Peyer's patch (tissue), 4 donors: ENCODE results near the gene OPCML. TPM values are rescaled to one million over a fixed set of nuclear protein-coding genes. Genes with fewer than 3 reads are reported as not detected.

Source experiments
- DNase-seq, 3 donors: peaks; one replicate each; pipeline ENCODE4 v3.0.0-alpha.2; 2017 to 2019
- H3K27ac ChIP-seq, 4 donors: fragments of 200-600 bp; sonication (generic); one replicate each; pipeline ENCODE4 v1.5.1; 2016 to 2019
- H3K27me3 ChIP-seq, 2 donors: fragments of 200-600 bp; sonication (generic); one replicate each; pipeline ENCODE4 v1.5.1; 2019
- H3K36me3 ChIP-seq, 3 donors: fragments of 200-600 bp; sonication (generic); one replicate each; pipeline ENCODE4 v1.5.1; 2016 to 2019
- H3K4me1 ChIP-seq, 4 donors: fragments of 200-600 bp; sonication (generic); one replicate each; pipeline ENCODE4 v1.5.1; 2016 to 2019
- H3K4me3 ChIP-seq, 4 donors: fragments of 200-600 bp; sonication (generic); 1 replicate in 3 of 4; 2 replicates in 1 of 4; pipeline ENCODE4 v1.5.1; 2016 to 2019; ENCODE audit warnings: mild to moderate bottlenecking in 1 of 4
- H3K9me3 ChIP-seq, 4 donors: fragments of 200-600 bp; sonication (generic); one replicate each; pipeline ENCODE4 v1.5.1; 2016 to 2019; ENCODE audit warnings: mild to moderate bottlenecking in 1 of 4
- POLR2A ChIP-seq, 2 donors: fragments of 450-650 bp; IDR thresholded peaks; one replicate each; pipeline ENCODE4 v1.5.1; 2017; ENCODE audit warnings: antibody characterized with exemption in 2 of 2, mild to moderate bottlenecking in 2 of 2, moderate library complexity in 2 of 2
- total RNA-seq, 4 donors: library from RNA; depleted of rRNA; stranded (reverse); fragments of >200 nt; gene quantifications; one replicate each; pipeline ENCODE4 v1.1.0, GENCODE V29; 2016
- TF ChIP-seq, protein P1 (sequence below), 6 experiments: fragments of 450-650 bp in 4 of 6; fragments of 200-600 bp in 2 of 6; sonication (generic) in 1 of 6; IDR thresholded peaks; one replicate each; pipeline ENCODE4 v1.5.1; 2017 to 2019; ENCODE audit warnings: antibody characterized with exemption in 6 of 6, mild to moderate bottlenecking in 3 of 6, moderate library complexity in 1 of 6

OPCML gene
- total RNA-seq, 4 donors from 2014 or later = not detected

DNA sequence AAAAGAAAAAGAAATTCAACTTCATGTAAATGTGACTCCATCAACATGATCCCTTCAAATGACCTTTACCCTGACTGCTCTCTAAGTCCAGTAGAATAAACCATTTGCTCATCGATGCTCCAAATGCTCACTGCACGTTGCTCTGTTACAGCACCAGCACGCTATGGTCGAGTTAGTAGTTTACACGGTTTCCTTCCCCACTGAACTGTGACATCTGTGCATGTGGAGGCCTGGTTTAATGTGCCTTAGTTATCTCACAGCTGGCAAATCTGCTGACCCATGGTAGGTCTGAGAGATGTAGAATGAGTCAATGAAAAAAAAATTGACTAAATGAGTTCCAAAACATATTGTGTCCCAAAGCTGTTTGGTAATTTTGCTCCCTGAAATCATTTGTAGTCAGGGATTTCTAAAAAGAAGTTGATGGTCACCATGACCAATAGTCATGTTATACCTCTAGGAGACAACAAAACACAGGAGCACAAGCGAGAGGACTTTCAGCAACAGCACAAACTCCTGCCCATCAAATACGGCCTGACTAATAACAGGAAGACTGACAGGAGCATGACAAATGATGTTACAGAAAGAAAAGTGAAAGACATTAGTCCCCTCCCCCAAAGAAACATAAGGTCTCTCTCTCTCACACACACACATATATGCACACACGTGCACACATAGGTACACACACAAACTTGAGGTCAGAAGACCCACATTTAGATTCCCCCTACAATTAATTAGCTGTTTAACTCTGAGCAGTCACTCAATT, 624.5 kb downstream of the OPCML start:
- H3K36me3 ChIP-seq = no peaks in the 10 kb centered on the region
- DNase-seq = no peak
- no peak overlapping the region for H3K27ac ChIP-seq
- H3K4me3 ChIP-seq = no peak overlapping the region
- H3K4me1 ChIP-seq = peaks cover 0 to 24% (median 1%) of the 10 kb centered on the region in 4 donors
- no peak for TF ChIP-seq POLR2A (IDR thresholded peaks at IDR 0.05)
- TF ChIP-seq, protein P1, sequence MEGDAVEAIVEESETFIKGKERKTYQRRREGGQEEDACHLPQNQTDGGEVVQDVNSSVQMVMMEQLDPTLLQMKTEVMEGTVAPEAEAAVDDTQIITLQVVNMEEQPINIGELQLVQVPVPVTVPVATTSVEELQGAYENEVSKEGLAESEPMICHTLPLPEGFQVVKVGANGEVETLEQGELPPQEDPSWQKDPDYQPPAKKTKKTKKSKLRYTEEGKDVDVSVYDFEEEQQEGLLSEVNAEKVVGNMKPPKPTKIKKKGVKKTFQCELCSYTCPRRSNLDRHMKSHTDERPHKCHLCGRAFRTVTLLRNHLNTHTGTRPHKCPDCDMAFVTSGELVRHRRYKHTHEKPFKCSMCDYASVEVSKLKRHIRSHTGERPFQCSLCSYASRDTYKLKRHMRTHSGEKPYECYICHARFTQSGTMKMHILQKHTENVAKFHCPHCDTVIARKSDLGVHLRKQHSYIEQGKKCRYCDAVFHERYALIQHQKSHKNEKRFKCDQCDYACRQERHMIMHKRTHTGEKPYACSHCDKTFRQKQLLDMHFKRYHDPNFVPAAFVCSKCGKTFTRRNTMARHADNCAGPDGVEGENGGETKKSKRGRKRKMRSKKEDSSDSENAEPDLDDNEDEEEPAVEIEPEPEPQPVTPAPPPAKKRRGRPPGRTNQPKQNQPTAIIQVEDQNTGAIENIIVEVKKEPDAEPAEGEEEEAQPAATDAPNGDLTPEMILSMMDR (IDR thresholded peaks at IDR 0.05) = no peak
- H3K27me3 ChIP-seq = no peaks in the 10 kb centered on the region
- no peaks in the 10 kb centered on the region for H3K9me3 ChIP-seq

DNA sequence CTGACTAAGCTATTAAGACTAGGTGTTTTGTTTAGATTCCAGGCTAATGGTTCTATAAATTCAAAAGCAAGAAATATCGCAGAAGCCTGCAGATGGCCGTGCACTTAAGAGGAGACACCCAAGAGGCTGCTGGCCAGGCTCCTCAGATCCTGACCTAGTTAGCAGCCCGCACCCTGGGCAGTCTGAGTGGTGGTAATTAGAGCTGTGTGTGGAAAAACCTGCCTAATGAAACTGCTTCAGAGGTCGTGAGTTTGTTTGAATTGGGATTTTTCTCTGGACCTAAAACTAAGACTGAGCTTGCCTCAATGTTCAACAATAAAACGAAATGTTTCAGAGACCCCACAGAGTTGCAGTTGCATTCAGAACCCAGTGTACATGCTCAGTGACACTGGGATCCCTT, 627.7 kb downstream of the OPCML start:
- DNase-seq = no peak
- Histone ChIP-seq H3K27ac (no peak overlapping the region), H3K36me3 (no peaks in the 10 kb centered on the region), H3K27me3 (no peaks in the 10 kb centered on the region), H3K4me1 (peaks cover 0 to 9% (median under 1%) of the 10 kb centered on the region in 4 donors), H3K9me3 (no peaks in the 10 kb centered on the region), H3K4me3 (no peak overlapping the region)
- no peak for TF ChIP-seq POLR2A (IDR thresholded peaks at IDR 0.05)
- TF ChIP-seq, protein P1 (IDR thresholded peaks at IDR 0.05) = no peak

DNA sequence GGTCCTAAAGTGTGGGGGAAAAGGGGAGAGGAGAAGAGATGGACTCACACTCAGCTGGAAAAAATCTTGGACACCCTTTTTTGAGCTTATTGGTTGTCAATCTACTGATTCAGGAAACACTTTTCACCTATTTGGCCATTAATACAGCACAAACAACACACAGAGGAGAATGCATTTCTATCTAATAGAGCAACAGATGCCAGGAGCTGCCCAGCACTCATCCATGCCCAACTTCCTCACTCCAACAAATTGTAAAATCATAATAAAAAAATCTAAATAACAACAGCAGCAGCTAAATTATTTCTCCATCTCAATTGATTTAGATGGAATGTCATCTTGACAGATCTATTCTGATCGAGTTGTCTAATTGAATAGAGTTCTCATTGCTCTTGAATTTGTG, 628.2 kb downstream of the OPCML start:
- H3K4me3 ChIP-seq = no peak overlapping the region
- DNase-seq = no peak
- TF ChIP-seq POLR2A (IDR thresholded peaks at IDR 0.05) = no peak
- TF ChIP-seq, protein P1 (IDR thresholded peaks at IDR 0.05) = no peak

DNA sequence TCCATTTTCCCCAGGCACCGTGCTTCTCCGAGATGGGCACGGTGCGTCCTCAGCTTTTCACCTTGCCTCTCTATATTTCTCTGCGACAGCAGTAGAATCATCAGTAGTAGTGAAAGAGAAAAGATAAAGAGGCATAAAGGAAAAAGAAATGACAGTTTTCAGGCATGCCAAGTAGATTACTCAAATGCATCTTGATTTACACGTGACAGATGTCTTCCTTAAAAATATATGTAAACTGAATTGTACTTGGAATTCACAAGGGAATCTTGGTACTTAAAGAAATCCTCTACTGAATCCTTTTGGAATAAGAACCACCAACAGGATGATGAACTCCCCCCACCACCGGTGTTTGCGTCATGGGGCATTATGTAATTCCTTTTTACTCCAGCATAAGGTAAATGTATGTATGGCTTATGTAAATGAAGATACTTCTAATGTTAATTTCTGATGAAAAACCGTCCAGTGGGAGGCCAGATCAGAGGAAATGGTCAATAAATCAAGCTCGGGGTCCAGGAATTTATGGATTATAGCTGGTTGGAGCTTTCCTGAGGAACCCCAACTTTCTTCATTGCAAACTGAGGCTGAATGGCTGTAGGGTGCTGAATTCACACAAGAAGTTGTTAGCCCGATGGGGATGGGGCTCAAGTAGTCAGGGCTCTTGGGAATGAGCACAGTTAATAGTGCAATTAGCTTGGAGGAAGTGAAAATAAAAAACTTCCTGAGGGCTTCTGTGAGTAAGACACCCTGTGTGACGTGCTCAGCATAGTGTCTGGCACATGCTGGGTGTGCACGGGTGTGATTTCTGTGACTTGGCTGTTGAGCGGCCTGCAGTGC, 630.4 kb downstream of the OPCML start:
- Histone ChIP-seq H3K27ac (peak overlapping the region in 2 of 4 donors; percentile 10 to 21), H3K36me3 (no peaks in the 10 kb centered on the region), H3K4me1 (peaks cover 0 to 7% (median 0%) of the 10 kb centered on the region in 4 donors), H3K4me3 (no peak overlapping the region), H3K27me3 (no peaks in the 10 kb centered on the region), H3K9me3 (no peaks in the 10 kb centered on the region)
- peak in 1 of 3 donors; percentile 66 for DNase-seq
- TF ChIP-seq, protein P1 (IDR thresholded peaks at IDR 0.05) = no peak
- TF ChIP-seq POLR2A (IDR thresholded peaks at IDR 0.05) = no peak

More for the DNA sequence above, 628.2 kb downstream of the OPCML start:
- Histone ChIP-seq H3K9me3 (no peaks in the 10 kb centered on the region), H3K27ac (no peak overlapping the region), H3K27me3 (no peaks in the 10 kb centered on the region), H3K4me1 (peaks cover 0 to 7% (median 0%) of the 10 kb centered on the region in 4 donors), H3K36me3 (no peaks in the 10 kb centered on the region)

DNA sequence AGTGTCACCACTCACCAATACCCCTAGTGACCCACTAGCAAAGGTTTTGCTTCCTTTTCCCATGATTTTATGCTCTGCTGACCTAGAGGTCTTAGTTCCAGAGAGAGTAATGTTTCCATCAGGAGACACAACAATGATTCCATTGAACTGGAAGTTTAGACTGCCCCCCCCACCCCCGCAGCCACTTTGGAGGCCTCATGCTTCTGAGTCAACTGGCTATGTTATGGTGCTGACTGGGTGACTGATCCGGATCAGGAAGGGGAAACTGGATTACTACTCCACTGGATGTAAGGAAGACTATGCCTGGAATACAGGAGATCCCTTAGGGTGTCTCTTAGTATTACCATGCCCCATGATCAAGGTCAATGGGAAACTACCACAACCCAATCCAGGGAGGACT, 633.6 kb downstream of the OPCML start:
- no peak overlapping the region for H3K27ac ChIP-seq
- H3K27me3 ChIP-seq = no peaks in the 10 kb centered on the region
- peaks cover 0 to 7% (median 0%) of the 10 kb centered on the region in 4 donors for H3K4me1 ChIP-seq
- no peaks in the 10 kb centered on the region for H3K9me3 ChIP-seq
- no peak for TF ChIP-seq POLR2A (IDR thresholded peaks at IDR 0.05)
- TF ChIP-seq, protein P1 (IDR thresholded peaks at IDR 0.05) = no peak
- no peak for DNase-seq
- H3K36me3 ChIP-seq = no peaks in the 10 kb centered on the region
- H3K4me3 ChIP-seq = no peak overlapping the region
